Measurements from ENCODE around the gene LPO. TPM values are rescaled to one million over a fixed set of nuclear protein-coding genes. Genes with fewer than 3 reads are reported as not detected.

The LPO gene
- total and polyA plus RNA-seq, 2 experiments from 2014 or later, result 0.29 to 1.0 TPM

- no peak overlapping the region for H3K4me3 ChIP-seq
- TF ChIP-seq, protein P1, sequence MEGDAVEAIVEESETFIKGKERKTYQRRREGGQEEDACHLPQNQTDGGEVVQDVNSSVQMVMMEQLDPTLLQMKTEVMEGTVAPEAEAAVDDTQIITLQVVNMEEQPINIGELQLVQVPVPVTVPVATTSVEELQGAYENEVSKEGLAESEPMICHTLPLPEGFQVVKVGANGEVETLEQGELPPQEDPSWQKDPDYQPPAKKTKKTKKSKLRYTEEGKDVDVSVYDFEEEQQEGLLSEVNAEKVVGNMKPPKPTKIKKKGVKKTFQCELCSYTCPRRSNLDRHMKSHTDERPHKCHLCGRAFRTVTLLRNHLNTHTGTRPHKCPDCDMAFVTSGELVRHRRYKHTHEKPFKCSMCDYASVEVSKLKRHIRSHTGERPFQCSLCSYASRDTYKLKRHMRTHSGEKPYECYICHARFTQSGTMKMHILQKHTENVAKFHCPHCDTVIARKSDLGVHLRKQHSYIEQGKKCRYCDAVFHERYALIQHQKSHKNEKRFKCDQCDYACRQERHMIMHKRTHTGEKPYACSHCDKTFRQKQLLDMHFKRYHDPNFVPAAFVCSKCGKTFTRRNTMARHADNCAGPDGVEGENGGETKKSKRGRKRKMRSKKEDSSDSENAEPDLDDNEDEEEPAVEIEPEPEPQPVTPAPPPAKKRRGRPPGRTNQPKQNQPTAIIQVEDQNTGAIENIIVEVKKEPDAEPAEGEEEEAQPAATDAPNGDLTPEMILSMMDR (IDR thresholded peaks at IDR 0.05; ENCODE audit: poor library complexity), result no peak
- TF ChIP-seq EZH2phosphoT487 (IDR thresholded peaks at IDR 0.05; ENCODE audit: low read depth, severe bottlenecking, unreplicated experiment), result no peak
- TF ChIP-seq EZH2 (IDR thresholded peaks at IDR 0.05; ENCODE audit: borderline replicate concordance), result no peak
- H3K9me2 ChIP-seq (replicated peaks; ENCODE audit: insufficient read depth), result no peaks in the 10 kb centered on the region
- H3K27ac ChIP-seq, result no peak overlapping the region
- H3K9me3 ChIP-seq (ENCODE audit: low read depth), result no peaks in the 10 kb centered on the region
- 92% methylated on average over 6 of the region's 6 CpGs for WGBS (ENCODE audit: low lambda C conversion rate, missing lambda C conversion rate)
- H2AFZ ChIP-seq, result no peak overlapping the region
- no peaks in the 10 kb centered on the region for H3K4me1 ChIP-seq (ENCODE audit: insufficient read depth)
- H3K4me2 ChIP-seq, result no peak overlapping the region
- DNase-seq (ENCODE audit: low spot score), result peak; percentile 1
- H3K79me2 ChIP-seq, result no peaks in the 10 kb centered on the region
- H3K36me3 ChIP-seq (replicated peaks; ENCODE audit: insufficient read depth, low read depth), result no peaks in the 10 kb centered on the region
- no peaks in the 10 kb centered on the region for H3K27me3 ChIP-seq
- no peaks in the 10 kb centered on the region for H4K20me1 ChIP-seq (ENCODE audit: insufficient read depth, poor library complexity, severe bottlenecking)
These were observed 62.0 kb downstream of the LPO start for GRCh38 chr17:58300336-58300735.

GRCh38 chr17:58301504-58302150, 63.2 kb downstream of the LPO start:
- H4K20me1 ChIP-seq (ENCODE audit: insufficient read depth, poor library complexity, severe bottlenecking), result no peaks in the 10 kb centered on the region
- H3K4me2 ChIP-seq, result no peak overlapping the region
- TF ChIP-seq, protein P1 (IDR thresholded peaks at IDR 0.05; ENCODE audit: poor library complexity), result no peak
- no peaks in the 10 kb centered on the region for H3K9me3 ChIP-seq (ENCODE audit: low read depth)
- H3K79me2 ChIP-seq, result no peaks in the 10 kb centered on the region
- H3K27ac ChIP-seq, result no peak overlapping the region
- no peaks in the 10 kb centered on the region for H3K9me2 ChIP-seq (replicated peaks; ENCODE audit: insufficient read depth)
- WGBS (ENCODE audit: low lambda C conversion rate, missing lambda C conversion rate), result 88% methylated on average over 16 of the region's 16 CpGs
- DNase-seq (ENCODE audit: low spot score), result no peak
- H2AFZ ChIP-seq, result no peak overlapping the region
- no peaks in the 10 kb centered on the region for H3K36me3 ChIP-seq (replicated peaks; ENCODE audit: insufficient read depth, low read depth)
- no peaks in the 10 kb centered on the region for H3K4me1 ChIP-seq (ENCODE audit: insufficient read depth)
- no peak overlapping the region for H3K4me3 ChIP-seq
- H3K27me3 ChIP-seq, result no peaks in the 10 kb centered on the region

DNA sequence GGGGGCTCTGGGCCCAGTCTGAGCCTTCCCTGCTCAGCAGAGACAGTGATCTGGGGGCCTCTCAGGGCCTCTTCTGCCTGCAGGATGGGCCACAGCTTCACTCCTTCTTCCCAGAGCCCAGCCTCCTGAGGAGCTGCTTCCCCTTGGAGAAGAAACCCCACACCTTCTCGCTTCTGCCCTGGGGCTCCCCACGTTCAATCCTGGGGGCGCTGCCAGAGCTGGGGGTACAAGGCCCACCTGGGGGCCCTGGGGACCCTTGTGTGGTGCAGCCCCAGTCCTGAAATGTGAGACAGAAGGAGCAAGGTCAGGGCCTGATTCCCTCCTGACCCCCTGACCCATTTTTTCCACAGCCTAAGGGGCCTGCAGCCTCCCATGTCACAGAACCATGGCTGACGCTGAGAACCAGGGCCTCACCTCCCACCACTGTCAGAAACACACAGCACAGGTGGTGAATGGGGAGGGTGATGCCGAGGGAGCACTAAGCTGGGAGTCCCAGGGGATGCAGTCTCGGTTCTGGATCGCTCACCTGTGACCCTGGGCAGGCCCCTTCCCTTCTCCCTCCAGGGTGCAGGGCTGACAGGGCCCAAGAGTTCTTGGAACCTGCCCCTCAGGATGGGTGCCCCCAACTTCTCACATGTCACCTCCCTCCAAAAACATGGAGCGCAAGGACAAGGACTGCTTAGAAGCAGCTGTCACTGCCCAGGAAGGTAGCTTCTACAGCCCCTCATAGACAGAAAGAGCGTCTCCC, 64.0 kb downstream of the LPO start:
- Histone ChIP-seq H4K20me1 (ENCODE audit: insufficient read depth, poor library complexity, severe bottlenecking) (no peaks in the 10 kb centered on the region), H3K36me3 (replicated peaks; ENCODE audit: insufficient read depth, low read depth) (no peaks in the 10 kb centered on the region), H3K79me2 (no peaks in the 10 kb centered on the region), H3K27me3 (no peaks in the 10 kb centered on the region), H3K9me3 (ENCODE audit: low read depth) (no peaks in the 10 kb centered on the region), H3K4me3 (no peak overlapping the region), H2AFZ (no peak overlapping the region), H3K4me1 (ENCODE audit: insufficient read depth) (no peaks in the 10 kb centered on the region), H3K4me2 (no peak overlapping the region), H3K27ac (no peak overlapping the region), H3K9me2 (replicated peaks; ENCODE audit: insufficient read depth) (no peaks in the 10 kb centered on the region)
- no peak for DNase-seq (ENCODE audit: low spot score)
- 95% methylated on average over 9 of the region's 9 CpGs for WGBS (ENCODE audit: low lambda C conversion rate, missing lambda C conversion rate)
- TF ChIP-seq EZH2phosphoT487 (IDR thresholded peaks at IDR 0.05; ENCODE audit: low read depth, severe bottlenecking, unreplicated experiment), result no peak
- TF ChIP-seq, protein P1 (IDR thresholded peaks at IDR 0.05; ENCODE audit: poor library complexity), result no peak
- TF ChIP-seq EZH2 (IDR thresholded peaks at IDR 0.05; ENCODE audit: borderline replicate concordance), result no peak

Data from hepatocyte (in vitro differentiated cells).